K562 (cell line): ENCODE results near the gene ACP6. TPM values are rescaled to one million over a fixed set of nuclear protein-coding genes. Genes with fewer than 3 reads are reported as not detected.
A peak's percentile ranks its signal among the peaks of the same experiment; 100 is the strongest.

ENCODE experiments used
- CBFA2T3 ChIP-seq: fragments of 450-650 bp; IDR thresholded peaks from 2 replicates; pipeline ENCODE4 v1.6.1; 2017
- CGGBP1 ChIP-seq: fragments of 250-450 bp; sonication (Bioruptor Pico); IDR thresholded peaks from 2 replicates; pipeline ENCODE4 v1.9.0; 2021; ENCODE audit warnings: mild to moderate bottlenecking
- GABPA ChIP-seq: fragments of 200-800 bp; sonication (Bioruptor generic); conservative IDR thresholded peaks from 2 replicates; pipeline ENCODE4 v1.6.1; 2016; ENCODE audit warnings: low read depth, missing genetic modification characterization, missing compliant biosample characterization
- KDM1A ChIP-seq, 2 experiments: fragments of 450-650 bp; IDR thresholded peaks; 2 replicates each; pipeline ENCODE4 v1.6.1; 2016; ENCODE audit warnings: mild to moderate bottlenecking in 2 of 2
- LCOR ChIP-seq: sonication (generic); formaldehyde crosslinking; IDR thresholded peaks from 2 replicates; pipeline ENCODE4 v1.8.0; 2022; ENCODE audit warnings: mild to moderate bottlenecking, missing genetic modification reagents
- NR0B1 ChIP-seq: fragments of 450-650 bp; IDR thresholded peaks from one replicate; pipeline ENCODE4 v1.6.1; 2018; ENCODE audit warnings: mild to moderate bottlenecking, moderate library complexity; ENCODE audit not compliant: partially characterized antibody
- RB1 ChIP-seq: fragments of 450-650 bp; IDR thresholded peaks from 2 replicates; pipeline ENCODE4 v1.6.1; 2017; ENCODE audit warnings: low read depth, mild to moderate bottlenecking
- RBFOX2 ChIP-seq: fragments of 200-400 bp; formaldehyde crosslinking; IDR thresholded peaks from 2 replicates; pipeline ENCODE4 v1.6.1; 2017; ENCODE audit warnings: low read depth, mild to moderate bottlenecking, low read length, moderate library complexity
- SUPT5H ChIP-seq: fragments of 450-650 bp; IDR thresholded peaks from 2 replicates; pipeline ENCODE4 v1.6.1; 2016
- U2AF2 ChIP-seq: fragments of 200-400 bp; formaldehyde crosslinking; optimal IDR thresholded peaks from 2 replicates; pipeline ENCODE3; 2017; ENCODE audit warnings: low read depth, mild to moderate bottlenecking, low read length
- ZHX1 ChIP-seq: fragments of 150-350 bp; conservative IDR thresholded peaks from 2 replicates; pipeline ENCODE4 v1.6.1; 2014; ENCODE audit warnings: low read length
- ZNF217 ChIP-seq: sonication (generic); formaldehyde crosslinking; IDR thresholded peaks from 2 replicates; pipeline ENCODE4 v1.8.0; 2022; ENCODE audit warnings: mild to moderate bottlenecking, missing genetic modification reagents
- ZNF561 ChIP-seq: fragments of 450-650 bp; formaldehyde crosslinking; conservative IDR thresholded peaks from 2 replicates; pipeline ENCODE4 v1.4.0; 2020; ENCODE audit warnings: mild to moderate bottlenecking, moderate library complexity
- ZNF830 ChIP-seq: fragments of 250-450 bp; sonication (Bioruptor Pico); IDR thresholded peaks from 2 replicates; pipeline ENCODE4 v1.5.0; 2021; ENCODE audit warnings: mild to moderate bottlenecking
- polyA plus RNA-seq, 8 experiments: library from polyadenylated mRNA; depleted of rRNA in 4 of 8; stranded (reverse) in 5 of 8; unstranded in 3 of 8; fragments of >200 nt; fragmentation: Nextera tagmentation in 2 of 8; fragmentation: Illumina TruSeq in 1 of 8; extraction: Ambion mirVana in 2 of 8; extraction: Trizol in 1 of 8; gene quantifications; 2 replicates each; pipeline versions ENCODE4 v1.2.1 to v1.2.3, GENCODE V29; 2011 to 2014; ENCODE audit warnings: inconsistent platforms in 1 of 8, missing spikeins in 1 of 8
- total RNA-seq, 7 experiments: library from RNA; depleted of rRNA in 6 of 7; stranded (reverse); fragments of >200 nt in 6 of 7; fragmentation: Illumina TruSeq in 2 of 7; extraction: Trizol in 2 of 7; gene quantifications; 2 replicates each; pipeline versions ENCODE4 v1.2.1 to v1.2.3, GENCODE V29; 2011 to 2021; ENCODE audit warnings: low replicate concordance in 1 of 7

The ACP6 gene
- total and polyA plus RNA-seq, 9 of the 15 experiments (the other 6 are each of a cell fraction or from before 2014, with no cell fraction given): 0.05 to 1.4 (median 0.49) TPM

DNA sequence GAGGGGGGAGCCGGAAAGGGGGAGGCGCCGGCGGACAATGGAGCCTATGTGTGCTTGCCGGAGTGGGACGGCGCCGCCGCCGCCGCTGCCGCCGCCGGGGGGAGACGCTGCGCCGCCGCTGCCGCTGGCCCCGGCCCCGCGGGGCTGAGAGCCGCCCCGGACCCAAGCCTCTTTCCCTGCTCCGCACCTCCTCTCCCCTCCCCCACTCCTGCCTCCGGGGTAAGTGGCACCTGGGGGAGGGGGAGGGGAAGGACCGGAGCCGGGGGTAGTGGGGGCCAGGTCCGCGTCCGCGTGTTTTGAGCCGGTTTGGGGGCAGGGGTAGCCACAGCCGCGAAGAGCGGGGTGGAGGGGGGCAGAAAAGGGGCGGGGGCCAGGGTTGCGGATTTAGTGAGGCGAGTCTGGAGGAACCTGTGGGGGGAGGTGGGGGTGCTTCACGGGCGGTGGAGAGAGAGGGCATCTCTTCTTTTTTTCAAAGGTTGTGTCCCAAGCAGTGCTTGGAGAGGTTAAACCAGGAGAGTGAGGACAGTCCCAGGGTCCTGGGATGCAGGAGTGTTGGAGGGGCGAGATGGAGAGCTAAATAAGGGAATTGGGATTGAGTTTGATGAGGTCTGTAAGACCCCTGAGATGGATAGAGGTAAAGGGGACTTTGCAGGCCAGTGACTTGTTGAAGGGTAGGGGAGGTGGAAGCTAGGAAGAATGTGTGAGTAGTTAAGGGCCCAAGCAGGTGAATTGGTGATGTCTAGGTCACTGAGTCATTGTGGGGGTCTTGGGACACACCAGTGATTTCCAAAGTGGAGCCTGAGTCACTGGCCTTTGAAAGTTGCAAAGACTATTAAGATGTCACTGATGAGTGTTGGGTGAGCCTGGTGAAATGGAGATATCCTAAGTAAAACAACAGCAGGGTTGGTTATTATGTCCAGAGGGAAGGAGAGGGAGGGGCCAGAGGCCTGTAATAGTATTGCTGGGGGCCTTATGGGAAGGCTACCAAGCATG is 69.9 kb downstream of the ACP6 start (continued):
- TF ChIP-seq ZHX1 (no peak), U2AF2 (no peak), ZNF561 (CRISPR knock-in tag) (no peak), LCOR (CRISPR knock-in tag) (no peak), NR0B1 (no peak), KDM1A (IDR thresholded peaks at IDR 0.05) (peak in 1 of 2 experiments; percentile 48; a peak in 1 of 4 replicates), RB1 (0 out of 2 replicates have a peak, but pooled peaks have one; percentile 34), ZNF830 (CRISPR knock-in tag) (no peak), RBFOX2 (no peak), GABPA (peak; percentile 40; the same call in 1 of the 2 replicates), SUPT5H (no peak), CGGBP1 (CRISPR knock-in tag) (no peak), ZNF217 (no peak), CBFA2T3 (peak; percentile 11; the same call in 1 of the 2 replicates)
